GM19240 (cell line): ENCODE measurements around the gene NAP1L1.
"Not testable (repeated sequence)": the region's sequence is repeated elsewhere in the genome, so short reads cannot be mapped to it uniquely, and the experiment has no call there.

Experiments
- DNase-seq: peaks from one replicate; pipeline ENCODE4 v3.0.0; 2011; ENCODE audit warnings: low spot score; ENCODE audit not compliant: insufficient read length

NAP1L1 gene

GRCh38 chr12:75994069-75994740, 90.3 kb downstream of the NAP1L1 start:
- no peak for DNase-seq

DNA sequence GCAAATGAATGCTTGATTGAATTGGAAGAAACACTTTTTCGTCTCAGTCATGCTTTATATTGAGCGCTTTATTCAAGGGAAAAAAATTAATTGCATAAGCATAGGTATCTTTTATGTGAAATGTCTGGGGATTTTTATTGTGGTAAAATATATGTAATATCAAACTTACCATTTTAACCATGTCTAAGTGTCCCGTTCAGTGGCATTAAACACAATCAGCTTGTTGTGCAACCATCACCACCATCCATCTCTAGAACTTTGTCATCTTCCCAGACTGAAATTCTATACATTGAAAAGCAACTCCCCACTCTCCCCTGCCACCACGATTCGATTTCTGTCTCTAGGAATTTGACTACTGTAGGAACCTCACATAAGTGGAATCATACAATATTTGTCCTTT, 92.7 kb downstream of the NAP1L1 start:
- no peak for DNase-seq

GRCh38 chr12:75990189-75990912, 94.1 kb downstream of the NAP1L1 start:
- DNase-seq, result no peak

DNA sequence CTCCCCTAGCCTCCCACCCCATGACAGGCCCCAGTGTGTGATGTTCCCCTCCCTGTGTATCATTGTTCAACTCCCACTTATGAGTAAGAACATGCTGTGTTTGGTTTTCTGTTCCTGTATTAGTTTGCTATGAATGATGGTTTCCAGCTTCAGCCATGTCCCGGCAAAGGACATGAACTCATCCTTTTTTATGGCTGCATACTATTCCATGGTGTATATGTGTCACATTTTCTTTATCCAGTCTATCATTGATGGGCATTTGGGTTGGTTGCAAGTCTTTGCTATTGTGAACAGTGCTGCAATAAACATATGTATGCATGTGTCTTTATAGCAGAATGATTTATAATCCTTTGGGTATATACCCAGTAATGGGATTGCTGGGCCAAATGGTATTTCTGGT, 96.8 kb downstream of the NAP1L1 start:
- not testable (repeated sequence) for DNase-seq
